ENCODE results near the gene CEP128. TPM values are rescaled to one million over a fixed set of nuclear protein-coding genes. Genes with fewer than 3 reads are reported as not detected.

The CEP128 gene
- total RNA-seq, 1 donor from 2014 or later = 4.0 TPM

- DNase-seq (ENCODE audit: low read depth in 2 of 2) = no peak
Observed at GRCh38 chr14:80902608-80903007, 38.9 kb downstream of the CEP128 start.

- no peak for DNase-seq (ENCODE audit: low read depth in 2 of 2)
Observed at GRCh38 chr14:80901822-80902221, 39.7 kb downstream of the CEP128 start.

- DNase-seq (ENCODE audit: low read depth in 2 of 2) = no peak
Observed at GRCh38 chr14:80901260-80901659, 40.3 kb downstream of the CEP128 start.

GRCh38 chr14:80872645-80873044, 68.9 kb downstream of the CEP128 start:
- DNase-seq (ENCODE audit: low read depth in 2 of 2) = peak in 1 of 2 donors; percentile 41

DNA sequence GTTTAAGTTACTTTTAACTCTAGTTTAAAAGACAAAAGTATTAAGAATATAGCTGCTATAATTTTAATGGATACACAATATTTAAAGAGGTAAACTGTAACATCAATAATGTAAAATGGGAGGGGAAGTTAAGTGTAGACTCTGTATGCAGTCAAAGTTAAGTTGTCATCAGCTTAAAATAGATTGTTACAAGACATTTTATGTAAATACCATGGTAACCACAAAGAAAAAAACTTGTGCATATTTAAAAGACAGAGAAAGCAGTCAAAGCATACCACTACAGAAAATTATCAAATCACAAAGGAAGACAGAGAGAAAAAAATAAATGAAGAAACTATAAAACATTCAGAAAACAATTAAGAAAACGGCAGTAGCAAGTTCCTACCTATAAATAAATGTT, 73.3 kb downstream of the CEP128 start:
- no peak for DNase-seq (ENCODE audit: low read depth in 2 of 2)

DNA sequence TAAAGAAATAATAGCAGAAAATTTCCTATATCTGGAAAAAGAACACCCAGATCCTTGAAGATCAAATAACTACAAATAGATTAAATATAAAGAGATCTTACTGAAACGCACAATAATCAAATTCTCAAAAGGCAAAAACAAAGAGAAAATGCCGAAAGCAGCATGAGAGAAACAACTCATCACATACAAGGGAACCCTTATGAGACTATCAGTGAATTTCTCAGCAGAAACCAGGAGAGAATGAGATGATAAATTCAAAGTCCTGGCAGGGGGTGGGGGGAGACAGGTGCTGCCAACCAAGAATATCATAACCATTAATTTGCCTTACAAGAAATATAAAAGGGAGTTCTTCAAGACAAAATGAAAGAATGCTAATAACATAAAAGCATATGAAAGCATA, 73.7 kb downstream of the CEP128 start:
- no peak for DNase-seq (ENCODE audit: low read depth in 2 of 2)

DNA sequence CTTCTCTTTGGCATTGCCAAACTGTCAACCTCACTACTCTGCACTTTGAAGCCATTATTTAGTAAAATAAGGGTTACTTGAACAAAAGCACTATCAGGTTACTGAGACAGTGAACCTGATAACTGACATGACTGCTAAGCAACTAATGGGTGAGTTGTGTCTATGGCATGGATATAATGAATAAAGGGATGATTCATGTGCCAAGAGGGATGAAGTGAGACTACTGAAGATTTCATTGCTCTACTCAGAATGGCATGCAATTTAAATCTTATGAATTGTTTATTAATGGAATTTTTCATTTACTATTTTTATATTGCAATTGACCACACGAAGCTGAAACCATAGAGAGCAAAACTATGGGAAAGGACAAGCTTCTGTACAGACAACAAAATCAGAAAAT, 74.4 kb downstream of the CEP128 start:
- no peak for DNase-seq (ENCODE audit: low read depth in 2 of 2)

- no peak for DNase-seq (ENCODE audit: low read depth in 2 of 2)
Observed at GRCh38 chr14:80865565-80865964, 76.0 kb downstream of the CEP128 start.

- DNase-seq (ENCODE audit: low read depth in 2 of 2) = no peak
Observed at GRCh38 chr14:80862983-80863382, 78.6 kb downstream of the CEP128 start.

DNA sequence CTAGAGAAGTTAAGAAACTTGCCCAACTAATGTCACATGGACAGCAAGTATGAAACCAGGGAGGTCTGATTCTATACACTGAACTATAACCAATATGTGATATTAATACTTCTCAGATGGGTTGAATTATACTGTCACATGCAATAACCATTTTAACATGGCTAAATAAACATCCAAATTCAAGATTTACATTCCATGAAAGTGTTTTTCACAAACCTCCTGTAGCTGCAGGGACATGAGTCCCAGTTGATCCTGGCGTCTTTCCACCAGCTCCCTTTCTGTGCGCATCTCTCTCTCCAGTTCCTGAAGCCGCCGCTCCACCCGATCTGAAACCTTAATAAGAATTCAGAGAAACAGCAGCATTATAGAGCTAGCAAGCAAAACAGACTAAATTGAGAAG, 79.0 kb downstream of the CEP128 start:
- DNase-seq (ENCODE audit: low read depth in 2 of 2) = no peak

GRCh38 chr14:80850197-80850814, 91.2 kb downstream of the CEP128 start:
- peak; percentile 36 to 62 for DNase-seq (ENCODE audit: low read depth in 2 of 2)

DNA sequence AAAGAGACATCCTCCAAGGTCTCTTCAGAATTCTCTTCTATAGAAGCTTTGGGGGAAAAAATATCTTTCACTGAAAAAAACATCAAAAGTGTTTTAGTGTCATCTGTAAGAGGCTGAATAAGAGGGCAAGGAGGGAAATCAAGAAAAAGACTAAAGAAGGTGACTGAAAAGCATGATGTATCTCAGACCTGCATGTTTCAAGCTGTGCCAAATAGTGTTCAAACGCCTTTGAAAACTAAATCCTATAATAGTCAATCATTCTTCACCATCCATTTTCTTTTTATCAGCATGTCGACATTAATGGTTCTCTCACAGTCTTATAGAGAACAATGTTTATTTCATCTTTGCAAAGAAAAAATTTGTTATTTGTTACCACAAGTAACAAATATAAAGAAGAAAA, 94.5 kb downstream of the CEP128 start:
- no peak for DNase-seq (ENCODE audit: low read depth in 2 of 2)

- no peak for DNase-seq (ENCODE audit: low read depth in 2 of 2)
Observed at GRCh38 chr14:80845856-80846255, 95.7 kb downstream of the CEP128 start.

DNA sequence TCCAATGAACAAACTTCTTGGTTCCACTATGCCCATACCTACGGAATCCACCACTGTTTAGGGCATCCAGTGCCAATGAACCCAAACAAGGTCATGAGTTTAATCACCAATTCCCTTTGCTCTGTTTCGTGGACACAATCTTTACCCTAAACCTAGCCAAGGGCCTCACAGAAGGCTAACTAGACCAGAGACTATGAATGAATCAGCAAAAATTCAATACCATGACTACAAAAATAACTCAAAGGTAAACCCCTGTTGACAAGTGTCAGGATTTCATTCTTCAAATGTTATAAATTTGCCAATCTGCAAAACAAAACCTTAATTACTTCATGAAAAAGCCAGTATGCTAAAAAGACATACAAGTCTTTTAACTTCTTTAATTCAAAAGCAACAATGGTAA, 96.7 kb downstream of the CEP128 start:
- no peak for DNase-seq (ENCODE audit: low read depth in 2 of 2)

DNA sequence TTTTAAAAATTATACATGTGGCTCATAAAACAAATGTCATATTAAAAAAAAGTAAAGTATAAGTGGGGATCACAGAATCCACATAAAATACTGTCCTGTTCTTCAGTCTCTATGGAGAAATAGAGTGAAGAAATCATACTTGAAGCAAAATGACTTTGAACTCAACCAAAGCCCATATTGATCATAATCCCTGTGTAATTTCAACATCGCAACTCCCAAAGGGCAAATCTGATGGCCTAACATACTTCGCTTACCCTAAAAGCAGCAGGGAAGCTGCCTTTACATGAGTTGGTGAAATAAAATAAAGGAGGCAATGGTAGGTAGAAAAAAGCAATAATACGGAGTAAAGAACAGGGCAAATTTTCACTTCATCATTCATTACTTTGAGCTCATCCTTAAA, 101.8 kb downstream of the CEP128 start:
- no peak for DNase-seq (ENCODE audit: low read depth in 2 of 2)

- DNase-seq (ENCODE audit: low read depth in 2 of 2) = no peak
Observed at GRCh38 chr14:80809663-80810062, 131.9 kb downstream of the CEP128 start.

DNA sequence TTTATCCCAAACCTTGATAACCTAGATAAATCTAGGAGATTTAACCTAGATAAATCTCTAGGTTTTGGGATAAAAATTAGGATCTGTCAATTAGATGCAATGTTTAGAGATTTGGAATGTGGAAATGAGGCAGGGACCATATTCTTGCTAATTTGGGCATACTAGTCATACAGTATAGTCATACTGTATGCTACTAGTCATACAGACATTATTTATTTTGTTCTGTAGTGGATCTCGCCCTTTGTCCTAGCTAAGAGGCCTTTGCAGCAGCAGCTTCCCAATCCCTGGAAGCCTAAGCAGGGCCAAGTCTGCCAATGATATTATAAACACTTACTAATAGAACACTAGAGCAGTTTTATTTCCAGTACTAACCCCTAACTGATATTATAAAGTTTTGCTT, 136.4 kb downstream of the CEP128 start:
- DNase-seq (ENCODE audit: low read depth in 2 of 2) = no peak

DNA sequence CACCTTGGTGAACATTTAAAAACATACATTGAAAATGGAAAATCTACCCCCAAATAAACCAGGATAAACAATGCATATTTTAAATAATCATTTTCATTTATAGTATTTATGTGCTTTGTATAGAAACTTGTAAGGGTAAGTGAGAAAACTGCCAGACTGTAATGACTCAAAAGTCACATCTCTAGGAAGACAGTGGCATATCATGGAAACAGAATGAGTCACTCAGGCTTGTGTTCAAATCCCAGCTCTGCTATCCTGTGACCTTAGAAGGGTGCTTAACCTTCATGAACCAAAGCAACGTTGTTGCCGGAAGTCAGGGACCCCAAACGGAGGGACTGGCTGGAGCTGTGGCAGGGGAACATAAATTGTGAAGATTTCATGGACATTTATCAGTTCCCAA, 142.7 kb downstream of the CEP128 start:
- no peak for DNase-seq (ENCODE audit: low read depth in 2 of 2)

DNA sequence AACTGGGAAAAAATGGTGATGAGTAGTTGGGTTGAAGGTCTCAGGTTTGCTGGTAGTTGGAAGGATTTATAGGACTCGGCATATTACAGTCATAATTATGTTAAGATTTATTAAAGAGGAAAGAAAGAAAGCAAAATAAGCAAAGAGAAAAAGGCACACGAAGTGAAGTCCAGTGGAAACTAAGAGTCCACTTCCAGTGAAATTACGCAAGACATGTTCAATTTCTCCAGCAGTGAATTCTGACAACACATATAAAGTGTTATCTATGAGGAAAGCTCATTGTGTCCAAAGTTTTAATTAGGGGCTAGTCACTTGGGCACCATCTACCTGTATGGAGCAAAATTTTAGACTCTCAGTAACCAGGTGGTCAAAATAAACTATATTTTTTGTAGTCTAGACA, 143.3 kb downstream of the CEP128 start:
- DNase-seq (ENCODE audit: low read depth in 2 of 2) = no peak

DNA sequence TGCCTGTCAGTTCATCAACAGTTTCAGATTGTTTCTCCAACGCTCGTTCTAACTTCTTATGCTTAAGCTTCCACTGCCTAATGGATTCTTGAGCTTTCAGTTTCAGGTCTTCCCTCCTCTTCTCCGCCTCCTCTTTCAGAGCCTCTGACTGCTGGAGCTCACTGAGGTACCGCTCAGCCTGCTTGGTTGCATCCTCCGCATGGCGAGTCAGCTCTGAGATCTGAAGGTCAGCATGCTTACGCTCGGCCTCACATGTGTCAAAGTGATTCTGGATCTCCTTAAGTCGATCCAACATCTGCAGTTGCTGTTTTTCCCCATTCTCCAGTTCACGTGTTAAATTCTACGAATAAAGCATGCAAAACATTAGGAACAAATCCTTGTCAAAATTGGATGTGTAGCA, 148.8 kb downstream of the CEP128 start:
- DNase-seq (ENCODE audit: low read depth in 2 of 2) = no peak

- DNase-seq (ENCODE audit: low read depth in 2 of 2) = no peak
Observed at GRCh38 chr14:80787876-80788275, 153.7 kb downstream of the CEP128 start.

- no peak for DNase-seq (ENCODE audit: low read depth in 2 of 2)
Observed at GRCh38 chr14:80784820-80785219, 156.7 kb downstream of the CEP128 start.

DNA sequence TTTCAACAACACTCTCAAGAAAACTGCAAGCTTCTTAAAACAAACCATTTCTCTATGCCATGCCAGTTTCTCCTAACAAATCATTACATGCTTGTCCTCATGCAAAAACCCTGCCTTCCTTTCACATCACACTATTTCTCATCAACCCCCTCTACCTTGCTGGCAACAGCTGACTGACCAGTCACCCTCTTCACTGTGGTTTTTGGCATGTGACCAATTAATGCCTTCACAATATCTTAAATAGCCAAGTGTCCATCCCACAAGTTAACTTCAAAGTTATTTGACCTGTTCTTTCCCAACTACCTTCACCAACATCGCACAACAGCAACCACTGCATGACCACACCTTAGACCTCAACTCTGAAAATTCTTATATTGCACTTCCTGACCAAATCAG, 159.6 kb downstream of the CEP128 start:
- DNase-seq (ENCODE audit: low read depth in 2 of 2) = peak in 1 of 2 donors; percentile 12

GRCh38 chr14:80780500-80780899, 161.0 kb downstream of the CEP128 start:
- no peak for DNase-seq (ENCODE audit: low read depth in 2 of 2)

All from dermis microvascular lymphatic vessel endothelial cell (primary cell).